ENCODE data around the gene GRAP2. TPM values are rescaled to one million over a fixed set of nuclear protein-coding genes. Genes with fewer than 3 reads are reported as not detected.

GRAP2 gene
- total and polyA plus RNA-seq, 11 donors: 0.24 to 5.0 (median 0.85) TPM; not detected in 1

- no peak for ATAC-seq
- Histone ChIP-seq H3K4me3 (no peak overlapping the region), H3K27me3 (peaks cover 0 to 35% (median 3%) of the 10 kb centered on the region in 9 donors), H3K4me1 (peaks cover 0 to 9% (median 0%) of the 10 kb centered on the region in 12 donors), H3K9me3 (no peaks in the 10 kb centered on the region), H3K36me3 (no peaks in the 10 kb centered on the region), H3K27ac (no peak overlapping the region)
- intact Hi-C loops (cut with DNase I): loop anchor here in 1 of 10 donors (5.0 kb wide), 1 partner anchor 50 kb away; no protein-coding TSS in a partner anchor
- TF ChIP-seq CTCF (IDR thresholded peaks at IDR 0.05) (no peak), POLR2A (IDR thresholded peaks at IDR 0.05) (no peak)
- no peak for DNase-seq
- 62 to 70% (median 69%) methylated on average over 5 of the region's 5 CpGs for WGBS, 4 donors
Measured at GRCh38 chr22:39917197-39917643, 16.3 kb downstream of the GRAP2 start.

- TF ChIP-seq CTCF (IDR thresholded peaks at IDR 0.05): no peak
- no peak for TF ChIP-seq POLR2A (IDR thresholded peaks at IDR 0.05)
- no peak overlapping the region for H3K4me3 ChIP-seq
- no peaks in the 10 kb centered on the region for H3K36me3 ChIP-seq
- peaks cover 0 to 35% (median 4%) of the 10 kb centered on the region in 9 donors for H3K27me3 ChIP-seq
- H3K27ac ChIP-seq: no peak overlapping the region
- no peak for ATAC-seq
- intact Hi-C loops (cut with DNase I): loop anchor here in 1 of 10 donors (5.0 kb wide), 1 partner anchor 51 kb away; no protein-coding TSS in a partner anchor
- no peaks in the 10 kb centered on the region for H3K9me3 ChIP-seq
- no peak for DNase-seq
- H3K4me1 ChIP-seq: peaks cover 0 to 9% (median 0%) of the 10 kb centered on the region in 12 donors
- WGBS, 4 donors: 48 to 63% (median 56%) methylated on average over 12 of the region's 12 CpGs
Measured at GRCh38 chr22:39917776-39918495, 17.1 kb downstream of the GRAP2 start.

GRCh38 chr22:39920134-39920743, 19.4 kb downstream of the GRAP2 start:
- WGBS, 4 donors: 65 to 74% (median 66%) methylated on average over 8 of the region's 8 CpGs
- peaks cover 0 to 22% (median 4%) of the 10 kb centered on the region in 9 donors for H3K27me3 ChIP-seq
- intact Hi-C loops (cut with DNase I): no loop called here
- no peak for ATAC-seq
- H3K36me3 ChIP-seq: no peaks in the 10 kb centered on the region
- H3K4me1 ChIP-seq: peaks cover 0 to 16% (median 0%) of the 10 kb centered on the region in 12 donors
- no peaks in the 10 kb centered on the region for H3K9me3 ChIP-seq
- no peak for DNase-seq
- H3K27ac ChIP-seq: peak overlapping the region in 1 of 12 donors; percentile 34
- no peak overlapping the region for H3K4me3 ChIP-seq
- no peak for TF ChIP-seq CTCF (IDR thresholded peaks at IDR 0.05)
- TF ChIP-seq POLR2A (IDR thresholded peaks at IDR 0.05): no peak

- ATAC-seq (no peak), DNase-seq (no peak)
- Histone ChIP-seq H3K27ac (no peak overlapping the region), H3K9me3 (no peaks in the 10 kb centered on the region), H3K4me3 (no peak overlapping the region), H3K4me1 (peaks cover 0 to 28% (median 0%) of the 10 kb centered on the region in 12 donors), H3K27me3 (peaks cover 0 to 44% (median 5%) of the 10 kb centered on the region in 9 donors), H3K36me3 (no peaks in the 10 kb centered on the region)
- 72 to 79% (median 76%) methylated on average over 5 of the region's 5 CpGs for WGBS, 4 donors
- intact Hi-C loops (cut with DNase I): no loop called here
- TF ChIP-seq POLR2A (IDR thresholded peaks at IDR 0.05) (no peak), CTCF (IDR thresholded peaks at IDR 0.05) (no peak)
Measured at GRCh38 chr22:39923696-39924095, 22.8 kb downstream of the GRAP2 start.
